ENCODE data around the gene CLIC6.
A peak's percentile ranks its signal among the peaks of the same experiment; 100 is the strongest.

The CLIC6 gene

GRCh38 chr21:34745557-34746255 is 76.9 kb downstream of the CLIC6 start:
- peak; percentile 81 for TF ChIP-seq CTCF (IDR thresholded peaks at IDR 0.05)

- TF ChIP-seq CTCF (IDR thresholded peaks at IDR 0.05): no peak
Measured at GRCh38 chr21:34748862-34749261, 80.1 kb downstream of the CLIC6 start.

GRCh38 chr21:34754690-34755647 is 86.2 kb downstream of the CLIC6 start:
- TF ChIP-seq CTCF (IDR thresholded peaks at IDR 0.05): no peak

- no peak for TF ChIP-seq CTCF (IDR thresholded peaks at IDR 0.05)
Measured at GRCh38 chr21:34761758-34762330, 93.0 kb downstream of the CLIC6 start.

- no peak for TF ChIP-seq CTCF (IDR thresholded peaks at IDR 0.05)
Measured at GRCh38 chr21:34762786-34763185, 94.0 kb downstream of the CLIC6 start.

- no peak for TF ChIP-seq CTCF (IDR thresholded peaks at IDR 0.05)
Measured at GRCh38 chr21:34764715-34765284, 96.0 kb downstream of the CLIC6 start.

- TF ChIP-seq CTCF (IDR thresholded peaks at IDR 0.05): no peak
Measured at GRCh38 chr21:34765619-34766018, 96.8 kb downstream of the CLIC6 start.
